Jurkat, Clone E6-1 (cell line): Measurements from ENCODE around the gene CLIP2.
A peak's percentile ranks its signal among the peaks of the same experiment; 100 is the strongest.
"Not testable (repeated sequence)": the region's sequence is repeated elsewhere in the genome, so short reads cannot be mapped to it uniquely, and the experiment has no call there.

Experiments used
- DNase-seq: peaks from one replicate; pipeline ENCODE4 v3.0.0-alpha.2; 2011; ENCODE audit warnings: low read depth, low spot score
- H3K4me3 ChIP-seq: 2 replicates; pipeline ENCODE4 v1.5.1; 2011; ENCODE audit warnings: mild to moderate bottlenecking, low read length, control low read depth, moderate library complexity

CLIP2 gene

GRCh38 chr7:74292757-74293576 is 3.8 kb downstream of the CLIP2 start:
- no peak overlapping the region for H3K4me3 ChIP-seq
- no peak for DNase-seq

GRCh38 chr7:74293577-74293908 is 4.3 kb downstream of the CLIP2 start:
- no peak overlapping the region for H3K4me3 ChIP-seq
- no peak for DNase-seq

GRCh38 chr7:74294191-74294998 is 5.2 kb downstream of the CLIP2 start:
- no peak for DNase-seq
- no peak overlapping the region for H3K4me3 ChIP-seq

GRCh38 chr7:74297516-74298233 is 8.5 kb downstream of the CLIP2 start:
- H3K4me3 ChIP-seq, result no peak overlapping the region
- no peak for DNase-seq

- H3K4me3 ChIP-seq, result no peak overlapping the region
- no peak for DNase-seq
Measured at GRCh38 chr7:74299401-74299800, 10.2 kb downstream of the CLIP2 start.

- no peak for DNase-seq
- no peak overlapping the region for H3K4me3 ChIP-seq
Measured at GRCh38 chr7:74300926-74301325, 11.7 kb downstream of the CLIP2 start.

- H3K4me3 ChIP-seq, result no peak overlapping the region
- no peak for DNase-seq
Measured at GRCh38 chr7:74302745-74303221, 13.6 kb downstream of the CLIP2 start.

- H3K4me3 ChIP-seq, result no peak overlapping the region
- DNase-seq, result no peak
Measured at GRCh38 chr7:74304550-74304949, 15.3 kb downstream of the CLIP2 start.

GRCh38 chr7:74306004-74306729 is 17.0 kb downstream of the CLIP2 start:
- peak; percentile 30 for DNase-seq
- no peak overlapping the region for H3K4me3 ChIP-seq

- DNase-seq, result no peak
- no peak overlapping the region for H3K4me3 ChIP-seq
Measured at GRCh38 chr7:74306730-74307469, 17.7 kb downstream of the CLIP2 start.

GRCh38 chr7:74307738-74308505 is 18.7 kb downstream of the CLIP2 start:
- DNase-seq, result no peak

GRCh38 chr7:74309181-74309580 is 20.0 kb downstream of the CLIP2 start:
- no peak overlapping the region for H3K4me3 ChIP-seq
- no peak for DNase-seq

More at GRCh38 chr7:74307738-74308505, 18.7 kb downstream of the CLIP2 start:
- H3K4me3 ChIP-seq, result no peak overlapping the region

- DNase-seq, result no peak
- no peak overlapping the region for H3K4me3 ChIP-seq
Measured at GRCh38 chr7:74311305-74311744, 22.1 kb downstream of the CLIP2 start.

- DNase-seq, result no peak
- no peak overlapping the region for H3K4me3 ChIP-seq
Measured at GRCh38 chr7:74312418-74313028, 23.3 kb downstream of the CLIP2 start.

- H3K4me3 ChIP-seq, DNase-seq: not testable (repeated sequence)
Measured at GRCh38 chr7:74315891-74316290, 26.7 kb downstream of the CLIP2 start.

- no peak for DNase-seq
Measured at GRCh38 chr7:74317146-74317782, 28.1 kb downstream of the CLIP2 start.

GRCh38 chr7:74318043-74318442 is 28.8 kb downstream of the CLIP2 start:
- DNase-seq, result no peak
- H3K4me3 ChIP-seq, result no peak overlapping the region

More at GRCh38 chr7:74317146-74317782, 28.1 kb downstream of the CLIP2 start:
- no peak overlapping the region for H3K4me3 ChIP-seq
